HG02759 (cell line): ENCODE measurements around the gene CLEC11A.

ENCODE experiments used
- ATAC-seq: cut with Tn5 transposase; IDR thresholded peaks from one replicate; pipeline ENCODE4 v1.9.1; 2021; ENCODE audit warnings: mild to moderate bottlenecking, moderate library complexity; ENCODE audit not compliant: unreplicated experiment

CLEC11A gene, protein sequence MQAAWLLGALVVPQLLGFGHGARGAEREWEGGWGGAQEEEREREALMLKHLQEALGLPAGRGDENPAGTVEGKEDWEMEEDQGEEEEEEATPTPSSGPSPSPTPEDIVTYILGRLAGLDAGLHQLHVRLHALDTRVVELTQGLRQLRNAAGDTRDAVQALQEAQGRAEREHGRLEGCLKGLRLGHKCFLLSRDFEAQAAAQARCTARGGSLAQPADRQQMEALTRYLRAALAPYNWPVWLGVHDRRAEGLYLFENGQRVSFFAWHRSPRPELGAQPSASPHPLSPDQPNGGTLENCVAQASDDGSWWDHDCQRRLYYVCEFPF

GRCh38 chr19:50723069-50723468 lies at the start of gene CLEC11A:
Gene CLEC11A (plus strand): TSS chr19:50723364. CDS start chr19:50723526, 162 bp downstream.
- no peak for ATAC-seq

DNA sequence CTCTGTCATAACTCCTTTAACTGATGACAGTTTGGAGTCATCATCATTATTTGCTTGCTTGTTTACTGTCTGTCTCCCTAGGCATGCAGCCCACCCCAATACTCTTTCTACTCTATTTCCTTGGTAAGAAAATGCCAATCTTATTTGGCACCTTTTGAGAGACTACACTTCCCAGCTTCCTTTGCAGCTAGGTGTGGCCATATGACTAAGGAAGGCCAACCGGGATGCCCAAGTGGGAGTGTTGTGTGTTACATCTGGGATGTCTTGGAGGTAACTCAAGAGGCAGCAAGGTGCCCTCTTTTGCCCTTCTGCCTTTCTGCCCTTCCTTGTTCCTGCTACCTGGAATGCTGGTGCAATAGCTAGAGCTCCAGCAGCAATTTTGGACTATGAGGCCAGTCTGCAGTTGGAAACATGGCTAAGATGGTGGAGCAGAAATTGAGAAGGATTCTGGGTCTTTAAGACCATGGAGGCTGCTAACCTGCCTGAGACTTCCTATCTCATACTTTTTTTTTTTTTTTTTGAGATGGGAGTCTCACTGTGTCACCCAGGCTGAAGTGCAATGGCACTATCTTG lies 46.5 kb upstream of the CLEC11A start:
- no peak for ATAC-seq

DNA sequence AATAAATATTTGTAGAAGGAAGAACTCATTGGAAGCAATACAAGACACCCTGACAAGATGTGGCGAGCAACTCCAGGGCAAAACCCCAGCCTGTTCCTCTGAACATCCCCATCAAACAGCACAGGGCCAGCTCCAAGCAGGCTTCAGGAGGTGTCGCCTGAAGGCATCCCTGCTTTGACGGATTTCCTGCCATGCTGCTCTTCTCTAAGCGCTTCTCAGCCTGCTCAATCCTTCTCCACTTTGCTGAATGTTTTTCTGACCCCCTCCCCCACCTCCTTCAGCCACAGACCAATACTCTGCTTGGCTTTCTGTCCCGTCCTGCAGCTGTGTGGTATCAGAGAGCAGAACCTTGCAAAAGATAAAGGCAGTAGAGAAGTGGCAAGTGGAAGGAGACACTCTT lies 45.5 kb upstream of the CLEC11A start:
- no peak for ATAC-seq

DNA sequence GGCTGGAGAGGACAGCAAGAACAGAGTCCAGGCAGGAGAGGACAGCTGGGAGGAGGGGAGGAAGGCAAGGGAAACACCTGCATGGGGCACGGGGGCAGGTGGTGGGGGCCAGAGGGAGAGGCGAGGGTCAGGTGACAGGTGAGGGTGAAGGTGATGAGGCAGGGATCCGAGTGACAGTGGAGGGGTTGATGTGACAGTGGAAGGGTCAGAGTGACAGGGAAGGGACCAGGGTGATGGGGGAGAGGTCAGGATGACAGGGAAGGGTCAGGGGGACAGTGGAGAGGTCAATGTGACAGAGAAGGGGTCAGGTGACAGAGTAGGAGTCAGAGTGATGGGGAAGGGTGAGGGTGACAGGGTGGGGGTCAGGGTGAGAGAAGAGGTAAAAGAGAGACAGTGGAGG lies 44.8 kb upstream of the CLEC11A start:
- no peak for ATAC-seq

DNA sequence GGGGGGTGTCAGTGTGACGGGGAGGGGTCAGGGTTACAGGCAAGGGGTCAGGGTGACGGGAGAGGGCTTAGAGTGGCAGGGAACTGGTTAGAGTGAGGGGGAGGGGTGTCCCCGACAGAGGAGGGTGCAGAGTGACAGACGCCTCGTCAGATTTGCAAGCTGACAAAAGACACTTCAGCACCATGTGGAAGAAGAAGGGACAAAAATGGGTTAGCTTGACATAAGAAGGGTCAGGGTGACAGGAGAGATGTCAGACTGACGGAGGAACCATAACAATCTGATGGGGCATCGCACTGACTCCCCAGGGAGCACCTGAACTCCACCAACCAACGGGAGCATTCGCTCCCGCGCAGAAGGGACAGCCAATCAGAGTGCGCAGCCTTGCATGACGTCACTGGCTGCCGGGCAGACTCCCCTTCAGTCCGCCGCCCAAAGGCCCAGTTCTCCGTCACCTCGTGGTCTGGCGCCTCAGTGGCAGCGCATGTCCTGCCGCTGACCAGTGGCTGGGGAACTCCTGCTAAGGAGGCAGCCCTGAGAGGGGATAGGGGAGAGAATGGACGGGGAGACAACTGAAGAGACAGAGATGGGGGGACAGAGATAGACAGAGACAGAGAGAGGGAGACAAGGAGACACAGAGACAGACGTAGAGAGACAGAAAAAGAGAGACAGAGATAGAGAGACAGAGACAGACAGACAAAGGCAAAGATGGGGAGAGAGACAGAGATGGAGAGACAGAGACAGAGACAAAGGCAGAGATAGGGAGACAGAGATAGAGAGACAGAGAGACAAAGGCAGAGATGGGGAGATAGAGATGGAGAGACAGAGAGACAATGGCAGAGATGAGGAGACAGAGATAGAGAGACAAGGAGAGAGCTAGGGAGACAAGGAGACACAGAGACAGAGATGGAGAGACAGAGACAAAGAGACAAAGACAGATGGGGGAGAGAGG lies 43.7 kb upstream of the CLEC11A start:
- peak; percentile 84 for ATAC-seq

- no peak for ATAC-seq
Measured at GRCh38 chr19:50686310-50687032, 36.7 kb upstream of the CLEC11A start.

DNA sequence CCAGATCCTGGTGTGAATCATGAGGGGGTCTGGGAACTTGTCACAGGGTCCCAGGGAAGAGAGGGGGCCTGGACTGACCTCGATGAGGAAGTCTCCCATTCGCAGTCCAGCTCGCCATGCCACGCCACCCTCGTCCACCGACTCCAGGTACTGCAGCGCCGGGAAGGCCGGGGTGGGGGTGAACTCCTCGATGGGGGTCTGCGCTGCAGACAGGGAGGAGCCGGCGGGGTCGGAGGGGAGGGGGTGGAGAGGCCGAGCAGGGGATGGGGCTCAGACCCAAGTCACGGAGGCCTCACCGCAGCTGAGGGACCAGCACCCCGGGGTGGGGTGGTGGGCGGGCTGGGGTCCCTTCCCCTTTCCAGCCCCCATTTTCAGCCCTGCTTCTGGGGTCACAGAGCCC lies 34.4 kb upstream of the CLEC11A start:
- no peak for ATAC-seq

DNA sequence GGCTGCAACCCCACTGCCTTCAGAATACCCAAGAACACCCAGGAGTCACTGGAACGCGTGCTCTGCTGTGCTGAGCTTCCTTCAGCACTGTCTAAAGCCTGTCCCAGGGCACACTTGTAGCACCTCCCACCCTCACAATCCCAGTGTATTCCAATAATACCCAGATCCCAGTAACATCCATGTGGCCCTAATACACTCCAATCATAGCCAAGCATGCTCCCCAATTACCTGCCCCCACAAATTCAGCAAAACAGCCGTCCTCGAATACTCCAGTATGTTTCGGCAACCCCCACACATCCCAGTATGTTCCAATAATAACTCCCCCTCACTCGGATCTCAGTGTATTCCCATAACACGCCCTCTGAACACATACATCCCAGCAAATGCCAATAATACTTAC lies 32.7 kb upstream of the CLEC11A start:
- no peak for ATAC-seq

GRCh38 chr19:50693064-50693975 lies 29.8 kb upstream of the CLEC11A start:
- ATAC-seq: no peak

DNA sequence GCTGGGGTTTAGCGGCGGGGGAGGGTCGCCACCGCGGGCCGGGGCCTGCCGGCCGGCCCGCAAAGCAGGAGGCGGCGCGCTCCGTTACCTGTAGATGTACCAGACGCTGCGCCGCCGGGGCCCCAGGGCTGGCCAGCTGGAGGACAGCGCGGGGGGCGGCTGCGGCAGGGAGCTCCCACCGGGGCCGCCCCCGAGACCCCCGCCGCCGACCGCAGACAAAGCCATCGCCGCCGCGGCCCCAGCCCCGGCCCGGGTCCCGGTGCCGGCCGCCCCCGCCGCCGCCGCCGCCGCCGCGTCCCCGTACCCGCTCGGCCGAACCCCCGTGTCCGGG lies 28.4 kb upstream of the CLEC11A start:
- ATAC-seq: no peak

DNA sequence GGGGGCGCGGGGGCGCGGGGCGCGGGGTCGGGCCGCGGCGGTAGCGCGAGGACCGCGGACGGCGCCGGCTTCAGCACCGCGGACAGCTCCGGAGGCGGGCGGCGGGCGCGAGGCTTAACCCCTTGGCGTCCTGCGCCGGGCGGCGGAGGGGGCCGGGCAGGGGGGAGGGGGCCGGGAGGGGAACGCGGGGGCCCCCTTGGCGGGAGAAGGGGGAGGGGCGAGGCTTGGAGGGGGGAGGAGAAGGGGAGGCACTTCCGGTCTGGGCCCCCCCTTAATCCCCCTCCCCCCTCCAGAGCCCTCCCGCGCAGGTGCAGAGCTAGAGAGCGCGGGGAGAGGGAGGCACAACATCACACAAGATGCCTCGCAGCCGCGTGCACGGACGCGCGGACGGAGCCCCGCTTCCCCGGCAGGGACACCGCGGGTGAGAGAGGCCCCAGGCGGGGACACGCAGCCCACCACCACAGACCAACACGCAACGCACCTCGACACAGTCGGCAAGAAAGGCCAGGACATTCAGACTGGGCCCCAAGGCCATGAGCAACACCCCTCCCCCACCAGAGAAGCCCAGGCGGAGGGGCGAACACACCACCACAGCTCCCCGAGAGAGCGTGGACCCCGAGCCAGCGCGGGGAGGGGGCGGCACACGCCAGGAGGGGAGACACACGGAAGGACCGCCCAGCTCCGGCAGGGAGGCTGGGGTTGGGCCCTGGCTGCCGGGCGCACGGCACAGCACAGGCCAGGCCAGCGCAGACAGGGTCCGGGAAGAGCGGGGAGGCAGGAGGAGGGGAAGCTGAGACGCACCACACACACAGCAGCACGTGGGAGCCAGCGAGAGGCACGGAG lies 27.7 kb upstream of the CLEC11A start:
- no peak for ATAC-seq

DNA sequence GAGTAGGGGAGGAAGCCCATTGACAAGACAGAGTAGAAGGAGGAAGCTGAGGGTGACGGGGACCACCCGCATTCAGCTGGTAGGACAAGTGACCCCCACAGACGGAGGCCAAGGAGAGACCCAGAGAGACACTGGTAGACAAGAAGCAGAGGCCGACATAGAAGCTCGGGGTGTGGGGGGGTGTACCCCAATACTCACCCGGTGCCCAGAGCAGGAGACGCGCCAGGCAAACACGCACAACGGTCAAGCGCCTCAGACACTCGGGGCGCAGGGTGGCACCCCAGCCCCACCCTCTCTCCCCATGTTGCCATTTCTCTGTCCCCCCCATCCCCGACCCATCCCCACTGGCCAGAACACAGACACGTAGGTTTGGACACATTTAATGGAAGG lies 27.1 kb upstream of the CLEC11A start:
- no peak for ATAC-seq

DNA sequence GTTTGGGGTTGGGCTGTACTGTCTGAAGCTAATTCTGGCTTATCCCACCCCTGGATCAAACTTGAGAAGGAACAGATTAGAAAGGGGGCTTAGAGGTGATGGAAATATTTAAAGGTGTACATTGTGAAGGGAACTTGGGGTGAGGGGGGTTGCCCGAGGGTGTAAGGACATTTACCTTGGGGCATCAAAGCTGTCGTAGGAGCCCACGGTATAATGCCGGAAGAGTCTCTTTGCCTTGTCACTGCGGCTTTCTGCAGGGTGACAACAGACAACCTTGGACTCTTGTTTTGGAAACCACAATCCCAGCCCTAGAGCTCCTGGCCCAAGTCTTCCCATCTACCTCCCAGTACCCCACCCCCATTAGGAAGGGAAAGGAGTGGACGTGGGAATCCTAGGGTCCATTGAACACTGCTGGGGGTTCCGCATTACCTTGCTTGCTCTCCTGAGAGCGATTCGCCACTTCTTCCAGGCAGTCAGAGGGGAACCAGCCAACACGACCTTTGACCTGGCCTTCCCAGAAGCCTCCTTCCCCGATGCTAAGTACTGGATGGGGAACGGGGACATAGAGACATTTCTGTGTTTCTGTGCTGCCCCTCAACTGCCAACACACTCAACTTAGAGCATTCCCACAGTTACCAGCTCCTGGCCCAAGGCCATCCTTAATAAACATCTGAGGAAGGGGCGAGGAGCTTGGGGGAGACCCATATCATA lies 25.6 kb upstream of the CLEC11A start:
- ATAC-seq: no peak

DNA sequence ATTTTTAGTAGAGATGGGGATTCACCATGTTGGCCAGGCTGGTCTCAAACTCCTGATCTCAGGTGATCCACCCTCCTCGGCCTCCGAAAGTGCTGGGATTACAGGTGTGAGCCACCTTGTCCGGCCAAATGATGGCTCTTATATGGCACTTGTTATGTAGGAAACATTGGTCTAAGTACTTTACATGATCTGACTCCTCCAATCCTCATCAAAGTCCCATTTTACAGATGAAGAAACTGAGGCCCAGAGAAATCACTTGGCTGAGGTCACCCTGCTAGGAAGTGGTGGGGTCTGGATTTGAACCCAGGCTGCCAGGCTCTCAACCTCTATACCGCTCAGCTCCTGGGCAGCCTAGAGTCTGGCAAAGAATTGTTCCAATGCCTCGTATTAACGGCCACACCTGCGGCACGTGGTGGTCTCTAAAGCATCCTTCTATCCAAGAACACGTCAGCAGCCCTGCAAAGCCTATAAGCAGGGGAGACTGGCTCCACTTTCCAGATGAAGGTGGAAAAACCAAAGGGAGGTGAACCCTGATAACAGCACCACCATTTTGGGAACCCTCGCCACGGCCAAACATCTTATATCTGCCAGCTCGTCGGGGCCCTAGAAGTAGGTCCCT lies 21.7 kb upstream of the CLEC11A start:
- no peak for ATAC-seq

GRCh38 chr19:50702158-50702870 lies 20.9 kb upstream of the CLEC11A start:
- no peak for ATAC-seq

GRCh38 chr19:50702871-50703829 lies 20.0 kb upstream of the CLEC11A start:
- no peak for ATAC-seq
